ENCODE measurements around the gene SRC.

The SRC gene

GRCh38 chr20:37394543-37395409, 48.8 kb downstream of the SRC start:
- no peak for TF ChIP-seq CTCF (IDR thresholded peaks at IDR 0.05; ENCODE audit: low read depth, low read length, missing control alignments)
- H3K4me3 ChIP-seq (ENCODE audit: low read depth, low read length): no peak overlapping the region
- no peak for DNase-seq (ENCODE audit: low read depth)
- in situ Hi-C loops (cut with HindIII; ENCODE audit: low sequenced_read_pairs): loop anchor here (5.0 kb wide), 1 partner anchor 62 kb away; no protein-coding TSS in a partner anchor

GRCh38 chr20:37395410-37395797, 49.5 kb downstream of the SRC start:
- in situ Hi-C loops (cut with HindIII; ENCODE audit: low sequenced_read_pairs): loop anchor here (5.0 kb wide), 1 partner anchor 63 kb away; no protein-coding TSS in a partner anchor
- no peak overlapping the region for H3K4me3 ChIP-seq (ENCODE audit: low read depth, low read length)
- no peak for TF ChIP-seq CTCF (IDR thresholded peaks at IDR 0.05; ENCODE audit: low read depth, low read length, missing control alignments)
- no peak for DNase-seq (ENCODE audit: low read depth)

GRCh38 chr20:37395921-37396415, 50.0 kb downstream of the SRC start:
- H3K4me3 ChIP-seq (ENCODE audit: low read depth, low read length): no peak overlapping the region
- no peak for DNase-seq (ENCODE audit: low read depth)
- no peak for TF ChIP-seq CTCF (IDR thresholded peaks at IDR 0.05; ENCODE audit: low read depth, low read length, missing control alignments)
- in situ Hi-C loops (cut with HindIII; ENCODE audit: low sequenced_read_pairs): loop anchor here (5.0 kb wide), 1 partner anchor 64 kb away; no protein-coding TSS in a partner anchor

- no peak overlapping the region for H3K4me3 ChIP-seq (ENCODE audit: low read depth, low read length)
- no peak for DNase-seq (ENCODE audit: low read depth)
- in situ Hi-C loops (cut with HindIII; ENCODE audit: low sequenced_read_pairs): loop anchor here (5.0 kb wide), 1 partner anchor 64 kb away; no protein-coding TSS in a partner anchor
- no peak for TF ChIP-seq CTCF (IDR thresholded peaks at IDR 0.05; ENCODE audit: low read depth, low read length, missing control alignments)
Observed at GRCh38 chr20:37396416-37397075, 50.6 kb downstream of the SRC start.

GRCh38 chr20:37397076-37397953, 51.4 kb downstream of the SRC start:
- TF ChIP-seq CTCF (IDR thresholded peaks at IDR 0.05; ENCODE audit: low read depth, low read length, missing control alignments): no peak
- H3K4me3 ChIP-seq (ENCODE audit: low read depth, low read length): no peak overlapping the region
- in situ Hi-C loops (cut with HindIII; ENCODE audit: low sequenced_read_pairs): loop anchor here (5.0 kb wide), 1 partner anchor 65 kb away; no protein-coding TSS in a partner anchor
- no peak for DNase-seq (ENCODE audit: low read depth)
